ENCODE data around the gene ZDHHC8. TPM values are rescaled to one million over a fixed set of nuclear protein-coding genes. Genes with fewer than 3 reads are reported as not detected.

ZDHHC8 gene
- total and polyA plus RNA-seq, 2 donors (not counting 3 experiments of a cell fraction or from before 2014, with no cell fraction given), result 49.8 to 131 TPM

GRCh38 chr22:20151276-20151588 lies 19.6 kb downstream of the ZDHHC8 start:
- no peaks in the 10 kb centered on the region for H4K20me1 ChIP-seq (replicated peaks; ENCODE audit: control insufficient read depth, extremely low read depth, insufficient read depth, low read length)
- peaks cover 5% of the 10 kb centered on the region for H3K4me1 ChIP-seq (ENCODE audit: control insufficient read depth, extremely low read depth, insufficient read depth, low read length)
- no peak for DNase-seq (ENCODE audit: low read depth, low spot score)
- no peaks in the 10 kb centered on the region for H3K27me3 ChIP-seq (ENCODE audit: control insufficient read depth in 2 of 2, insufficient read depth in 2 of 2, low read length in 2 of 2)
- TF ChIP-seq MAX (IDR thresholded peaks at IDR 0.05; ENCODE audit: insufficient read depth, insufficient read length) (no peak), JUN (IDR thresholded peaks at IDR 0.05; ENCODE audit: borderline replicate concordance, insufficient read depth, insufficient read length, low read depth) (no peak), FOS (IDR thresholded peaks at IDR 0.05; ENCODE audit: borderline replicate concordance, insufficient read depth, low read length) (no peak), EZH2 (IDR thresholded peaks at IDR 0.05; ENCODE audit: borderline replicate concordance, low read depth, low read length, severe bottlenecking) (no peak)
- no peaks in the 10 kb centered on the region for H3K9me1 ChIP-seq (replicated peaks; ENCODE audit: control insufficient read depth, extremely low read depth, insufficient read depth, low read length)
- intact Hi-C loops (cut with micrococcal nuclease), result no loop called here
- no peaks in the 10 kb centered on the region for H3K9me3 ChIP-seq (replicated peaks; ENCODE audit: control insufficient read depth, insufficient read depth, low read length)
- no peak overlapping the region for H3K27ac ChIP-seq (ENCODE audit: insufficient read depth, low read depth, low read length)
- no peaks in the 10 kb centered on the region for H3K36me3 ChIP-seq (ENCODE audit: control insufficient read depth in 2 of 2, extremely low read depth in 1 of 2, insufficient read depth in 2 of 2, low read length in 2 of 2)
- CTCF ChIA-PET, result no interaction called here
- dilution Hi-C loops (cut with MboI; ENCODE audit: extremely low pct_ligation_motif_present, low sequenced_read_pairs), result no loop called here
- POLR2A ChIA-PET, result no interaction called here
- BruUV-seq (replicated peaks), result no TSS peak
- no peaks in the 10 kb centered on the region for H3K79me2 ChIP-seq (ENCODE audit: control insufficient read depth, insufficient read depth, low read length)
- no peak overlapping the region for H2AFZ ChIP-seq (ENCODE audit: low read depth, low read length)
- H3K4me3 ChIP-seq (replicated peaks in 1 of 3; ENCODE audit: insufficient read depth in 1 of 3, low read depth in 1 of 3, low read length in 3 of 3), result no peak overlapping the region
- no peak overlapping the region for H3K4me2 ChIP-seq (ENCODE audit: insufficient read depth, low read length)
- no peak overlapping the region for H3K9ac ChIP-seq (replicated peaks; ENCODE audit: extremely low read depth, insufficient read depth, low read length)
- no peak for FAIRE-seq

DNA sequence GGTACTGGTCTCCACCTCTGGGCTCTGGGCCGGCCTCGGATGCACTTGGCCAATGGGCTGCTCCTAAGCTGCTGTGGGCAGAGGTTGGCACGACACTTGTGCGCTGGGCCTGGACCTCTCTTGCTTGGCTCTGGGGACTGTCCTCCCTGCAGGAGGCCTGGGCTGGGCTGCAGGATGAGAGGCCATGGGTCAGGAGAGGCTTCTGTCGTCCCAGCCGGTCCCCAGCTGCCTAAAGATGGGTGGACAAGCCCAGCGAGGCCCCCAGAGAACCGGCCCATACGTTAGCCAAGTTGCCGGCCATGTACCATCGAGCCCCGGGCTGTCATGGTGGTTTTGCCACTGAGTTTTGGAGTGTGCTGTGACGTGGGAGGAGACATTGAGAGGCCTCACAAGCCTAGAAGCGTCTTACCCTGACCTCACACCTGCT lies 20.9 kb downstream of the ZDHHC8 start:
- ChIA-PET POLR2A (no interaction called here), CTCF (no interaction called here)
- Histone ChIP-seq H3K9ac (replicated peaks; ENCODE audit: extremely low read depth, insufficient read depth, low read length) (no peak overlapping the region), H3K27me3 (ENCODE audit: control insufficient read depth in 2 of 2, insufficient read depth in 2 of 2, low read length in 2 of 2) (no peaks in the 10 kb centered on the region), H3K4me1 (ENCODE audit: control insufficient read depth, extremely low read depth, insufficient read depth, low read length) (peaks cover 5% of the 10 kb centered on the region), H3K9me3 (replicated peaks; ENCODE audit: control insufficient read depth, insufficient read depth, low read length) (no peaks in the 10 kb centered on the region), H3K79me2 (ENCODE audit: control insufficient read depth, insufficient read depth, low read length) (no peaks in the 10 kb centered on the region), H3K4me3 (replicated peaks in 1 of 3; ENCODE audit: insufficient read depth in 1 of 3, low read depth in 1 of 3, low read length in 3 of 3) (no peak overlapping the region), H3K27ac (ENCODE audit: insufficient read depth, low read depth, low read length) (no peak overlapping the region), H3K4me2 (ENCODE audit: insufficient read depth, low read length) (no peak overlapping the region), H4K20me1 (replicated peaks; ENCODE audit: control insufficient read depth, extremely low read depth, insufficient read depth, low read length) (no peaks in the 10 kb centered on the region), H3K36me3 (ENCODE audit: control insufficient read depth in 2 of 2, extremely low read depth in 1 of 2, insufficient read depth in 2 of 2, low read length in 2 of 2) (no peaks in the 10 kb centered on the region), H3K9me1 (replicated peaks; ENCODE audit: control insufficient read depth, extremely low read depth, insufficient read depth, low read length) (no peaks in the 10 kb centered on the region), H2AFZ (ENCODE audit: low read depth, low read length) (no peak overlapping the region)
- BruUV-seq (replicated peaks), result no TSS peak
- DNase-seq (ENCODE audit: low read depth, low spot score) (no peak), FAIRE-seq (no peak)
- dilution Hi-C loops (cut with MboI; ENCODE audit: extremely low pct_ligation_motif_present, low sequenced_read_pairs), result no loop called here
- intact Hi-C loops (cut with micrococcal nuclease), result no loop called here
- TF ChIP-seq EZH2 (IDR thresholded peaks at IDR 0.05; ENCODE audit: borderline replicate concordance, low read depth, low read length, severe bottlenecking), result no peak
- TF ChIP-seq GATA2 (IDR thresholded peaks at IDR 0.05; ENCODE audit: insufficient read depth, insufficient read length, low read depth, low read length), result no peak
- TF ChIP-seq POLR2AphosphoS5 (IDR thresholded peaks at IDR 0.05; ENCODE audit: insufficient read depth, low read depth, low read length), result no peak
